GM21447 (cell line): ENCODE measurements around the gene CCL23.
"Not testable (repeated sequence)": the region's sequence is repeated elsewhere in the genome, so short reads cannot be mapped to it uniquely, and the experiment has no call there.

ENCODE experiments used
- ATAC-seq: cut with Tn5 transposase; IDR thresholded peaks from one replicate; pipeline ENCODE4 v1.9.1; 2021; ENCODE audit not compliant: unreplicated experiment

CCL23 gene, protein sequence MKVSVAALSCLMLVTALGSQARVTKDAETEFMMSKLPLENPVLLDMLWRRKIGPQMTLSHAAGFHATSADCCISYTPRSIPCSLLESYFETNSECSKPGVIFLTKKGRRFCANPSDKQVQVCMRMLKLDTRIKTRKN

DNA sequence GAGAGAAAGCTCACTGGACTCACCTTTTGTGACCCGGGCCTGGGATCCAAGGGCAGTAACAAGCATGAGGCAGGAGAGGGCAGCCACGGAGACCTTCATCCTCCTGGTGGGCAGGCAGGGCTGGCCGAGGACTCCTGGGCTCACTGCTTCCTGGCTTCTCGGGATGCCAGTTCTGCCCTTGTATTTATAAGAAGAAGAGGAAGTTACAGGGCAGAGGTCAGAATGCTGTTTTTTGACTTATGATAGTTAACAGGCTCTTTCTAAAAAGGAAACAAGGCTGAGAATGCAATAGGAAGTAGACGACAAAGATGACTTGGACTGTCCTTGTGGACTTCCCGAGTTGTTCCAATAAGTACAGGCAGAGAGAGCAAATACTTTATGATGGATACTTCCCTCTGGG is at the start of gene CCL23:
CCL23 (minus strand) TSS at position 174 of the 400 bp plus-strand sequence; CDS start at position 99, 75 bp downstream.
- no peak for ATAC-seq

- no peak for ATAC-seq
Measured at GRCh38 chr17:36066365-36066985, 48.7 kb upstream of the CCL23 start.

DNA sequence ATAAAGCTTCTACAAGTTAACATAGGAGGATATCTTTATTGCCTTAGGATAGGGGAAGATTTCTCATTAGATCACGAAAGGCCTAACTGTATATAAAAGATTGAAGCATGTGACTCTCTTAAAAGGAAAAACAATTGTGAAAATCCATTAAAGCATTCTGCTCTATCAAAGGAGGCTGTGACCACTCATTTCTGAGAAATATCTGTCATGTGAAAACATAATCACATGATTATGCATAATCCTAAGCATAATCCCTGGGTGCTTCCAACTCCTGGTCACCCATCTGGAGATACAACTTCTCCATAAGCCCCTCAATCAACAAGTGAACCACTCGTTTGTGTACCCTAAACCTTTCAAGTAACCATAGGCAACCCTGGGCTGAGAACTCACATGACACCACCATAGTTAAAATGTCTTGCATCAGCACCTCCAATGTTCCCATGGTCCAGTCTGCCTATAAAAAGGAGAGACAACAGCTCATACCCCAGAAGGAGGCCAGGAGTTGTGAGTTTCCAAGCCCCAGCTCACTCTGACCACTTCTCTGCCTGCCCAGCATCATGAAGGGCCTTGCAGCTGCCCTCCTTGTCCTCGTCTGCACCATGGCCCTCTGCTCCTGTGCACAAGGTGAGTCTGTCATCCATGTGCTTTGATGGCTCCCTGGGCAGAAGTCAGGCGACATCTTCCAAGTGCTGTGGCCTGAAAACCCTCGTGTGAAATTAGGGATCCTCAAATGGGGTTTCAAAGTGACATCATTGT is 46.2 kb upstream of the CCL23 start, which contains the start of gene CCL18:
CCL18 (plus strand) TSS at position 487 of the 756 bp plus-strand sequence; CDS start at position 558, 71 bp downstream.
- ATAC-seq = no peak

GRCh38 chr17:36060816-36061215 is 43.0 kb upstream of the CCL23 start:
- ATAC-seq = no peak

- no peak for ATAC-seq
Measured at GRCh38 chr17:36059406-36059805, 41.6 kb upstream of the CCL23 start.

- ATAC-seq = no peak
Measured at GRCh38 chr17:36057911-36058310, 40.1 kb upstream of the CCL23 start.

- no peak for ATAC-seq
Measured at GRCh38 chr17:36055921-36056520, 38.2 kb upstream of the CCL23 start.

DNA sequence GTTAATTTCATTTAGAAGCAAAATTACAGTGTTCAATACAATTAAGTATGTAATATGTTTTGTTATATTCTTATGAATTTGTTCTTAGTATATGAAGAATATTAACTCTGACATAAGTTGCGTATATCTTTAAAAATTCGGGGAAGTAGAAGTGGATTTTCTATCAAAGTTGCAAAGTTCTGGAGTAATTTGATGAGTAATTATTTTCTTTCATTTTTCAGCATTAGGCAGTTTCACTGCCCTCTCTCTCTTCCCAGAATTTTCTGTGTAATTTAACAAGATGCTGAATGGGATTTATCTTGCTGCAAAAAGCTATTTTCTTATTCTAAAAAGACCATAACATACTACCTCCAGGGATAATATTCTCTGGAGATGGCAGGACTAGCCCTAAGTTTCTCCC is 37.4 kb upstream of the CCL23 start:
- no peak for ATAC-seq

DNA sequence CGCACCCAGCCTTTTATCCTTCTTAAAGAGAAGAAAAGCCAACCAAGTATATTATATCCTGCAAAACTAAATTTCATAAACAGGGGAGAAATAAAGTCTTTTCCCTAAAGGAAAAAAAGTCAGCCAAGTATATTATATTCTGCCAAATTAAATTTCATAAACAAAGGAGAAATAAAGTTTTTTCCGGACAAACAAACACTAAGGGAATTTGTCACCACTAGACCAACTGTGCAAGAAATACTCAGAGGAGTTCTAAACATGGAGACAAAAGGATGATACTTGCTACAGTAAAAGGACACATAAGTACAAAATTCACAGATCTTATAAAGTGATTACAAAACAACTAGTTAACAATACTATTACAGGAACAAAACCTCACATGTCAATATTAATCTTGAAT is 31.9 kb upstream of the CCL23 start:
- ATAC-seq = no peak

- ATAC-seq = no peak
Measured at GRCh38 chr17:36048066-36048465, 30.3 kb upstream of the CCL23 start.

GRCh38 chr17:36036235-36036634 is 18.5 kb upstream of the CCL23 start:
- ATAC-seq = no peak

- ATAC-seq = no peak
Measured at GRCh38 chr17:36034127-36034526, 16.4 kb upstream of the CCL23 start.

- no peak for ATAC-seq
Measured at GRCh38 chr17:36030956-36031355, 13.2 kb upstream of the CCL23 start.

DNA sequence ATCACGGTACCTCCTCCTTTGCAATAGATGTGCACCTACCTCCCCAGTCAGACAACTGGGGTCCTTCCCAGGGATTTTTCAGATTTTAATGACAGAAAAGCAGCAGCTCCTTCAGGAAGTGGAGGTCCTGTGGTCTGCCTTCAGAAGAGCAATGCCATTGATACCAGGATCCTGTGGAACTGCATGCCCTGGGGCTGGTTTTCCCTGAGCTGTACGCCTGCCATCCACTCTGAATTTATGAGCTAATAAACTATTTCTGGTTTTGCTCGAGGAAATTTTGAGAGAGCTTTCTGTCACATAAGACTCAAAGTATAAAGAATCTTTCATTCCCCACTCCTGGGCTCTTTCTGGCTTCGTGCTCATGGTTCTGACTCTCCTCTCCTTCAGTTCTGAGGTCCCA is 10.0 kb upstream of the CCL23 start:
- no peak for ATAC-seq

- ATAC-seq = no peak
Measured at GRCh38 chr17:36024106-36024869, 6.5 kb upstream of the CCL23 start.

DNA sequence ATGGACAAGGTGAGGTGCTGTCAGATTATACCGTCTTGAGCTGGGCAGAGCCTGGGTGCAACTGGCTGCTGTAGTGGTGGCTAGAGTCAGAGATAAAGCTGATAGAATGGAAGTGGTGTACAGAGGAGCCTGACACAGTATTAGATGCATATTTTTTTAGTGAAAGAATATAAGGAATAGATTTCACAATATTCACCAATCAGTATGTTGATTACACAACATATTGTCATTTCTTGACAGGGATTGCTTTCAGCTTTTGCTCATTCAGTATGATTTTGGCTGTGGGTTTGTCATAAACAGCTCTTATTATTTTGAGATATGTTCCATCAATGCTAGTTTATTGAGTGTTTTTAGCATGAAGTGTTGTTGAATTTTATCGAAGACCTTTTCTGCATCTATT is 1.7 kb upstream of the CCL23 start:
- no peak for ATAC-seq

DNA sequence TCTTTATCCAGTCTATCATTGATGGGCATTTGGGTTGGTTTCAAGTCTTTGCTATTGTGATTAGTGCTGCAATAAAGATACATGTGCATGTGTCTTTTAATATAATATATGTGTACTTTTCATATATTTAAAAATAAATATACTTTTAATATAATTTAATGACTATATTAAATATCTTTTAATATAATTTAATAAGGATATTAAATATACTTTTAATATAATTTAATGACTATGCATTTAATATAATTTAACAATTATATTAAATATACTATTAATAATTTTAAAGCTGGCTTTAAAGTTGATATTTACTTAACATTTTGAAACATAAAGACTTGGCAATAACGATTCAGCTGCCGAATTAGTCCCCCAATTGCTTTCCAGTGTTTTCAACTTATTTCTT is 1.2 kb downstream of the CCL23 start:
- no peak for ATAC-seq

- not testable (repeated sequence) for ATAC-seq
Measured at GRCh38 chr17:36015895-36016294, 1.9 kb downstream of the CCL23 start.

DNA sequence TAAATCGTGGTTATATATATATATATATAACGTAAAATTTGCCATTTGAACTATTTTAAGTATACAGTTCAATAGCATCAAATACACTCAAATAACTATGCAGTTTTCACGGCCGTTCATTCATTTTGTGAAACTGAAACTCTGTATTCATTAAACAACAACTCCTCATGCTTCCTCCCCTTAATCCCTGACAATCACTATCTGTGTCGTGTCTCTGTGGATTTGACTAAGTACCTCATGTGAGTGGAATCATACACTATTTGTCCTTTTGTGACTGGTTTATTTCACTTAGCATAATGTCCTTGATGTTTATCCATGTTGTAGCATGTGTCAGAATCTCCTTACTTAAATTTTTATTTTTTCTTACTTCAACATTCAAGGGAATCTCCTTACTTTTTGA is 2.8 kb downstream of the CCL23 start:
- ATAC-seq = no peak

DNA sequence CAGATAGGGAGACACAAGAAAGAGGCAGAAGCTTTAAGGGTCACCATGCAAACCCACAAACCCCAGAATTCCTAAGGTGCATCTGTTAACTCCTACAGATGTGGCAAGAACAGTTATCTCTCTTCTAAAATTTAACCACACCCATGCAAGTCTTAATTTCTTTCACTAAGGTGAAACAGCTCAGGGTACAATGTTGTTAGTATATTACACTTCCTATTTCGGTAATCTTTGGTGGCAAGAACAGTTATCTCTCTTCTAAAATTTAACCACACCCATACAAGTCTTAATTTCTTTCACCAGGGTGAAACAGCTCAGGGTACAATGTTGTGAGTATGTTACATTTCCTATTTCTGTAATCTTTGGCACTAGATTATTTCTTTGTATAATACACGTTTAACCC is 6.6 kb downstream of the CCL23 start:
- ATAC-seq = no peak

- ATAC-seq = no peak
Measured at GRCh38 chr17:36008998-36009665, 8.6 kb downstream of the CCL23 start.
